ELF-1 (cell line): ENCODE data around the gene RBMS3.
A peak's percentile ranks its signal among the peaks of the same experiment; 100 is the strongest.

Experiments
- DNase-seq: peaks from one replicate; pipeline ENCODE4 v3.0.0-alpha.2; 2016; ENCODE audit warnings: low read depth, low spot score

The RBMS3 gene

GRCh38 chr3:29936766-29937165, 655.9 kb downstream of the RBMS3 start:
- DNase-seq, result no peak

DNA sequence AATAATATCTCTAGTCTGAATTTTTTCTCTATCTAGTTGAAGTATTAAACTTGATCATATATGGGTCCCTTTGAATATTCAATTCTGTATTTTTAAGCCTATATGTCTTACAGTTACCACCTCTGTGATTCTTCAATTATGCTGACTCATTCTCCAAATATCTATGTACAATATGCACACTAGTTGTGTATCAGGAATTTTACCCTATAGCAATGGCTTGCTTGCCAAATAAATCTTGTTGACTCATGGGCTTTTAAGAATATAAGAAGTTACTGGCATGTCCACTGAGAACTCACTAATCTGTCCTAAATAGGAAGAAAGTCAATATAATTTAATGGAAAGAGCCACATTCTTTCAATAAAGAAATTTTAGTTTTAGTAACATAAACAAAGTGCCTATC, 656.3 kb downstream of the RBMS3 start:
- DNase-seq, result no peak

- no peak for DNase-seq
Measured at GRCh38 chr3:29940759-29941323, 660.0 kb downstream of the RBMS3 start.

DNA sequence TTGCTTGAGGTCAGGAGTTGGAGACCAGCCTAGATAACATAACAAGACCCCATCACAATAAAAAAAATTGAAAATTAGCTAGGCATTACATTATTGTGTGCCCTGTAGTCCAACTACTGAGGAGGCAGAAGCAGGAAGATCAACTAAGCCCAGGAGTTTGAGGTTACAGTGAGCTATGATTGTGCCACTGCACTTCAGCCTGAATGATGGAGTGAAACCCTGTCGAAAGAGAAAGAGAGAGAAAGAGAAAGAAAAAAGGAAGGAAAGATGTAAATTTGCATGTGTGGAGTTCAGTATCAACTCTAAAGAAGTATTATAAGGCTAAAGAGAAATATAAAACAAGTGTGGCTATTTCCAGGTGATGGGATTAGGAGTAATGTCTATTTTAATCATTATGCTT, 661.4 kb downstream of the RBMS3 start:
- no peak for DNase-seq

- no peak for DNase-seq
Measured at GRCh38 chr3:29949131-29949530, 668.3 kb downstream of the RBMS3 start.

DNA sequence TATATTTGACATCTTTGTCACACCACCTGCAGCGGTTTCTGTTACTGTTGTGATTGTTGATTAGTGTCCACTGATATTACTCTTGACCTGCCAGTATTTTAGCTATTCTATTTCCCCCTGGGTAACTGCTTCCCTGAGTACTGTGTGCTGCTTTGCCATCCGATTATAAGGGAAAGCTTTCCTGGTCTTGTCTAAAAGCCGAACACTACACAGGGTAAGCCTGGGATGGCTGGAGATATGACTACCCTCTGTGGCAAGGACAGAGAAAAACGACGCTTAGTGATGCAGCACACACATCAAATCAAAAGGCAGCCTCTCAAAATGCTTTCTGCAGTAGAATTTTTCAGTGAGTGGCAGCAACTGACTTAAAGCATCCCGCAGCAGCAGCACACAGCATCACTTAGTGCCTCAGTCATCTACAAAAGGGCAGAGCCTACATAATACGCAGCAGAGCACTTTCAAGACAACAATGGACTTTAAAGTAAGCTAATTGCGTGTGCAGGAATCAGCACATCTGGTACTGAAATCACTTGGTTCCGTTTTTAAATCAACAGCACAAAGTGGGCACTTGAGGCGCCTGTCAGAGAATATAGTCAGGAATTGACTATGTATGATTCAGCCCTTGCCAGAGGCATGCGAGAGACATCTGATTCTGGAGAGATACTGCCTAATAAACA, 669.2 kb downstream of the RBMS3 start:
- no peak for DNase-seq

DNA sequence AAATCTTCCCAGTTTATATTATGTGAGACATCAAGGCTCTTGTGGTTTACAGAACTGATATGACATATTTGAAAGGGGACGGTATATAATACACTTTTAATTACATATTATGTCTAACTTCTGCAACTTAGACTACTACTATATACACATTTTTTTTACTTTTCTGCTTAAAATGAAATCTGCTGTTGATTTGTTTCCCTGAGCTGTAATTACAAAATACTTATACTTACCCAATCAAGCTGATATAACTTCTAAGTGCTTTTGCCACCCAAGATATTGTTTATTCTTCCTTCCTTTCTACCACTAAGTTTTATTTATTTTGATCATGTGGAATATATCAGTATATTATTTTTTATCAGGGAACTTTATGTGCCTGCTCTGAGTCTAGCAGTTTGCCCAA, 671.6 kb downstream of the RBMS3 start:
- no peak for DNase-seq

DNA sequence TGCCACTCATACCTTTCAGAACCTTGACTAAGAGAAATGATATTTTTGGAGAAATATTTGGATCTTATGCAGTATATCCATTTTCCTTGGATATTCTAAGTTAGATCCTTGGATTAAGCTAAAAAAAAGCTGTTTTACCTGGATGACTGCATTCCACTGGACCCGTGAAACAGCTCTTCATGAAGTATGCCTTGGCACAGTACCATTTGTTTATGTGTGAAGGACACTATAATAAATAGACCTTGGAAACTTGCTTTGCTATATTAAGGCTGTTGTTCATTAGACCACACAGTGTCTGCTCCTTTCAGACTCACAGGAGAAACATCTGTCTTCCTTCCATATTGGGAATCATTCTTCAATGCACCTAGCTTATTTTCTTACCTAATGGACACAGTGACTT, 674.5 kb downstream of the RBMS3 start:
- no peak for DNase-seq

DNA sequence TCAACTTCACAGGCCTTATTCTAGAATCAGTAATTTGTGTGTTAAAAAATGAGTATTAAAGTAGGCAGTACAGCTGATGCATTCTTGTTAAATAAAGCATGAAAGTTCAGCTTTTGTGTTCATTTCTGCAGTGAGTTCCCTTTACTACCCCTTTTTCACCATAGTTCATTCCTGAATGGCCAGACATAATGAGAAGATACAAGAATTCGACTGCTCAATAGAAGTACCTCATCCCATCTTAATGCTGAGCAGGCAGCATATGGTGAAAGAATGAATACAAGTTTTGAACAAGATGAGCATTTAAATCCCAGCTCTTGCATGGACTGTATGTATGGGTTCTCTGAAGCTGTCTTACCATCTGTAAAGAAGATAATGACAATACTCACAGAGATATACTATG, 677.9 kb downstream of the RBMS3 start:
- no peak for DNase-seq

DNA sequence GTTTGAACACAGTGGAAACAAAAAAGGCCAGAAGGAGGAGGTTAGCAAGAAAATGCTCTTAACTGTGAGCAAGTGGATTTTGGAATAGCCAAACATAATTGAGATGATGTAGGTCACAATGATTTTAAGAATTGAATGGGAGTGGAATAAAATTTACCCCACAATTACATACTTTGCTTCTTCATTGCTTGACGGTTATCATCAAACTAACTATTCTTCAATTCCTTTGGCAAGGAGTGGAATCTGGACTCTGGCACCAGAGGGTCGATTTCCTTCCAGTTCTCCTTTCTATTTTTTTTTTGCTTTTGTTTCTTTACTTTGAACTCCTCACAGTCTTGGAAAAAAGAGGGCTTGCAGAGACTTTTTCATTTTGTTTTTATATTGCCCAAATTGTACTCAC, 691.0 kb downstream of the RBMS3 start:
- DNase-seq, result no peak

DNA sequence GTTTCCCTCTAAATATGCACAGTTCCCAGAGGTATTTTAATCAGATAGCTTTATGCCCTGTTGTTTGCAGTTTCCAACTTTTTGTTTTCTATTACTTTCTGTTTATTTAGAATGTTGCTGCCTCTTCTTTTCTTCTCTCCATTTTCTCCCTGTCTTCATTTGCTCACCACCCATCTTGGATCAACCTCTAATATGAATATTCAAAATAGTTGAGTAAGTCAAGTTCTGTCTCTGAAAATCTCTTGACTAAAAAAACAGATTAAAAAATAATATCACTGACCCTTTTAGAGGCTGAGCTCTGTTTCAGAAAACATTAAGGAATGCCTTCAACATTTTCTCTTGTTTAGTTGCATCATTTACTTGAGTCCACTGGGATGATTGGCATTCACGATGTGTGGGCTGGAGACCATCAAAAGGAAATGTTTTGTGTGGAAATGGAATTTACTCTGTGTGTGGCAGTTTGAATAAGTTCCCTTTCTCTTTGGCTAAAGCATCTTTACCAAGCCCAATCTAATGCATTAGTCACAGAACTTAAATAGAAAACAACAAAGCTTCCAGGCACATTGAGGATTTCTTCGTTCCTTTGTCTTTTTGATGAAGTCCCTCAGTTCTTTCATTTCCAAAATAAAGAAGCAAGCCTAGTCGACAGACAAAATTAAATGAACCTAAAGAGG, 691.6 kb downstream of the RBMS3 start:
- peak; percentile 40 for DNase-seq

DNA sequence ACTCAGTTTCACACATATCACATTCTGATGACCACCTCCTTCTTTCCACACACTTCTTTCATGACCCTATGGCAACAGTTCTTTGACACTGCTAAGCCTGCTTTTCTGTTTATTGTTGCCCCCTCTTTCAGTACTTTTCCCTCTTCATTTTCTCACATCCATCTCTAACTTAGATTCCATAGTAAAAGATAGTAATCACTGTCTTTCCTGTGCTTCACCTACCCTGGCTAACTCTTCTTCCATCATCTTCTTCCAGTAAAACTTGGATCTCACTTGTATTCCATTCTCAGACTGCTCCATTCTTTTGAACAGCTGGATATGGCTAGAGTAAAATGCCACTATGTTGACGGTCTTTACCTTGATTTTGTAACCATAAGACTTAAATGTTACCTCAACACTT, 692.9 kb downstream of the RBMS3 start:
- no peak for DNase-seq

DNA sequence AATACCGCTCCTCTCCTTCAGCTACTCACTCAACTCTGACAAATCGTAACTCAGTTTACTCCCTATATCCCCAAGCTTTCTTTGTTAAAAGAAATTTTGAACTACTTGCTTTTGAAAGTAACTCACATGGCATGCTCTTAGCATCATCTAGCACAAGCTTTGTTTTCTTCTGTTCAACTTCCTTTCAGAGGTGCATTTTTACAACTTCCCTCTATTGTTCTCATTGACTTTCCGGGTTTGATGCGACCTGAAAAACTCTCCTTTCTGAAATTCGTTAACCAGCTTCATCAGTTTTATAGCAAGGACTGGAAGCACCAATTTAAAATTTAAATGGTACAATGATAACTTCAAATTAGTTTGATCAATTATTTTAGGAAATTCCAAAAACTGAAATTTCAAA, 696.0 kb downstream of the RBMS3 start:
- no peak for DNase-seq

DNA sequence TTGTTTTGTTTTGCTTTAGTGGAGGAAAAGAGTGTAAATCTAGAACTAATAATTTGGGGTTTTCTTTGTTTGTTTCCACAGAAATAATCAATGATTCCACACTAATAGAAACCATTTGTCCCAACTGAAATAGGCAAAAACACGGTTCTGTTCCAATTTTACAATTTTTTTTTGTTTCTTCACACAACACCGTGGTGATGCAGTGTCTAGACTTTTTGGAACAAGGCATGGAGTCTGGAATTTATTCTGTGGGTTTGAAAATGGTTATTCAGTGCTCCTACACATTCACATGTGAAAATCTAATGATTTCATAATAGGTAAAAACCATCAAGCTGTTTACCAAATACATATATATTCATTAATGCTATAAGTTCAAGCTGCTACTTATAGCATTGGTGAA, 696.5 kb downstream of the RBMS3 start:
- no peak for DNase-seq

GRCh38 chr3:29978036-29978435, 697.2 kb downstream of the RBMS3 start:
- no peak for DNase-seq

DNA sequence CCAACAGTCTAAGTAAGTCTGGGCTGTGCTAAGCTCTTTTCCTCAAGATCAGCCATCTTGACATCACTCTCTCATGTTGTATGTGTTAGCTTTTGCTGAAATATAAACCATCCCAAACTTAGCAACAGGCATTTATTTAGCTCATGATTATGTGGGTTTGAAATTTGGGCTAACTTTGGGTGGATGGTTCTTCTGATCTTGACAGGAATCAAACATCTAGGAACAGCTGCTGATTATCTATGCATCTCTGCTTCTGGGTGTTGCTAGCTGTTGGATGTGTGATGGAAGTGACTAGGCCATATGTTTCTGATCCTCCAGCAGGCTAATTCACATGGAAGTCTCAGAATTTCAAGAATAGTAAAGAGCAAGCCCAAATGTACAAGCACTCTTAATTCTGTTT, 710.3 kb downstream of the RBMS3 start:
- DNase-seq, result no peak

DNA sequence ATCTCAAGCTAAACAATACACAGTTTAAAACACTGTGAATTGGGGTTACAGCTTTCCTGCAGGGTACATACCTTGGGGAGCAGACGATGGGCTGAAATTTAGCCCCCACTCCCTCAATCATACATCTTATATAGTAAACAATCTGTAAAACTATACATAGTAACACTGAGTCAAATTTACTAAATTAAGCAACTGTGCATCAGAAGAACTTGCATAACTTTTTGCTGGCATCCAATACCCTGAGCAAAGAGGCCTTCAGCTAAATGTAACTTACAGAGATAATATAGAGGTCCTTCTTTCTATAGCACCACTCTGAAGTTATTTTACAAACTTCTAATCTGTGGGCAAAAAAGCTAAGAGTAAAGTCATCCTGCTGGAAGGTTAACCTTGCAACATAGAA, 721.9 kb downstream of the RBMS3 start:
- DNase-seq, result no peak

DNA sequence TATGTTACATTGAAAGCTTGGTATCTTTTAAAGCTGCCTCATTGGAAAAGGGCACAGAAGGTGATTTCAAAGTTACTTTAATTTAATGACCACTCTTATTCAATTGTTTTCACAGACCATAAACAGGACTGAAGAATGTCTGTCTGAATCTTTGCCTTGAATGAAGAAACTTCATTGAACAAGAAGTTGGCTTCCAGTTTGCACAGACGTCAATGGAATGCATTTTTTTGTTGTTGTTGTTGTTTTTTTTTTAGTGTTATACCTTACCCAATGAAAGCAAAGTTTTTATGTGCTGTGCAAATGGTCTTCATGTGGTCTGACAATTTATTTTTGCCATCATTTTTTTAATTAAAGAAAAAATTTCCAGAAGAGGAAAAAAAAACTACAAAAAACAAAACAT, 722.9 kb downstream of the RBMS3 start:
- DNase-seq, result no peak

DNA sequence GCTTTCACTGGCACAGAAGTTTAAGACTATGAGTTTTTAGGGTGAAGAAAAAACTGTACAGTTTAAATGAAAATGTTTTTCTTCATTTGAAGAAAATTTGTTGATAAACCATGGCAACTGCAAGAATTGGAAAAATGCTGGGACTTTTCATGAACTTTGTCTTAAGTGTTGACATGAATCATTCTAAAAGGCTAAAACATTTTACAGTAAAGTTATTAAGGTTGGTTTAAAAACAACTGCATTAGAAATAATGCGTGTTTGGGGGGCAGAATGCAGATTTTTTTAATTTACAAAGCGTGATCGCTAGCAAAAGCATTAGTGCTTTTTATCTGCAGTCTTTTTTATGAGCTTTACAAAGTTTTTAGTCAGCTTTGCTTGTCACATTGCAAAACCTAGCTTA, 723.6 kb downstream of the RBMS3 start:
- no peak for DNase-seq

GRCh38 chr3:30006111-30006510, 725.2 kb downstream of the RBMS3 start:
- DNase-seq, result no peak

DNA sequence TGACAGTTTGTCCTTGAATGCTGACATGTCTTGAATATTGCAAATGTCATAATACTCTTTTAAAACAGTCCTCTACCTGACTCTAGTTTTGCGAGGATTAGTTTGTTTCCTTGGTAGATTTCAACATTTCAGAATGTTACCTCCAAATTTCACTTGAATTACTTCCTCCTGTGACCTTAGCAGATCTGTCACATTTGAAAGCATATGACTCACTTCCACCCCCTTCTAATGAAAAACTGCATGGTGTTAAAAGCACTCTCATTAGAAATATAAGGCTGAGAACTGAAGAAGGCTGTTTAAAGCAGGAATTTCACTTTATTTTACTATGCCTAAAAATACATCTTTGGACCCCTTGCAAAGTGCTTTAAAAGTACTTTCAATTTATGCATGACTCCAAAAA, 726.8 kb downstream of the RBMS3 start:
- no peak for DNase-seq

- no peak for DNase-seq
Measured at GRCh38 chr3:30011237-30011803, 730.4 kb downstream of the RBMS3 start.

- DNase-seq, result peak; percentile 63
Measured at GRCh38 chr3:30012941-30013543, 732.2 kb downstream of the RBMS3 start.
